T-helper 2 cell treated with Interferon-gamma antibody and Interleukin-4, amounts not matched to agents 5 μg/mL and 100 μg/mL, for 36 hours (primary cell): ENCODE data around the gene HSDL2.
"Not testable (repeated sequence)": the region's sequence is repeated elsewhere in the genome, so short reads cannot be mapped to it uniquely, and the experiment has no call there.

ENCODE experiments used
- DNase-seq: peaks from one replicate; pipeline ENCODE4 v3.0.0; 2021; ENCODE audit warnings: low spot score
- H3K27ac Mint-ChIP-seq: one replicate; pipeline ENCODE4 v1.8.0; 2021; ENCODE audit warnings: mild to moderate bottlenecking, mixed read lengths
- H3K27me3 Mint-ChIP-seq: one replicate; pipeline ENCODE4 v1.8.0; 2021; ENCODE audit warnings: low read depth, mixed read lengths
- H3K36me3 Mint-ChIP-seq: one replicate; pipeline ENCODE4 v1.8.0; 2021; ENCODE audit warnings: low read depth, mixed read lengths
- H3K4me1 Mint-ChIP-seq: one replicate; pipeline ENCODE4 v1.8.0; 2021; ENCODE audit warnings: low read depth, mixed read lengths
- H3K4me3 Mint-ChIP-seq: one replicate; pipeline ENCODE4 v1.8.0; 2022; ENCODE audit warnings: mild to moderate bottlenecking, moderate library complexity, mixed read lengths
- H3K9me3 Mint-ChIP-seq: one replicate; pipeline ENCODE4 v1.8.0; 2021; ENCODE audit warnings: mixed read lengths

Gene HSDL2

DNA sequence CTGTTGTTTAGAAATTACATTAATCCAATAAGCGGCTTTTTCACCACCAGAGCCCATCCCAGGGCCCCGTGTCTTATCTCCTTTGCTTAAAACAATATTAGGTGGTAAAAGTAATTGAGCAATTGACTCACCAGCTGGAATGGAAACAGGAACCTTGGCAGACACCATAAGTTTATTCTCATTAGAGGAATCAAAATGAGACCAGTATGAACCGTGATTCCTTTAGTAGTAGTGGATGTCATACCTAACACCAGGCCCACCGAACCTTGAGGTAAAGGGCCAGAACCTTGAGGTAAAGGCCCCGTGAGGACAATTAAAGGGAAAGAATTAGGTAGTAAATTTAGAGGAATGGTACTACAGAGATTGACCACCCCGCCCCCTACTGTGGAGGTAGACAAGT is 16.5 kb downstream of the HSDL2 start:
- Mint-ChIP-seq H3K36me3 (peaks cover 19% of the 10 kb centered on the region), H3K4me3 (no peak overlapping the region), H3K27me3 (no peaks in the 10 kb centered on the region), H3K9me3 (peaks cover 12% of the 10 kb centered on the region), H3K4me1 (peaks cover 4% of the 10 kb centered on the region), H3K27ac (no peak overlapping the region)
- no peak for DNase-seq

DNA sequence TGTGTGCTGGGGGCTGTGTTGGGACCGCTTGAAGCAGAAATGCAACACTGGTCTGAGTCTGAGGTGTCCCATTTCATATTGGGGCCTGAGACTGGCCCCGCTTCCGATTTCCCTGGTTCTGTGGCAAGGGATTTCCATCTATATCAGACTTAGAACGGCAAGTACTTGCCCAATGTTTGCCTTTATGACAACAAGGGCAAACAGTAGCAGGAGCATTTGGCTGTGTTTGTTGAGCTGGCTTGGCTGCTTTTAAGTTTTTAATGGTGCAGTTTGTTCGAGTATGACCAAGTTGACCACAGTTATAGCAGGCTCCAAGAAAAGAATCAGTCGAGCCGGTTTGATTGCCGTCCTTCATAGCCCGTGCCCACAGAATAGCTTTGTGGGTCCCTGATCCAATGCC is 17.0 kb downstream of the HSDL2 start:
- Mint-ChIP-seq H3K27me3 (no peaks in the 10 kb centered on the region), H3K36me3 (peaks cover 19% of the 10 kb centered on the region)

DNA sequence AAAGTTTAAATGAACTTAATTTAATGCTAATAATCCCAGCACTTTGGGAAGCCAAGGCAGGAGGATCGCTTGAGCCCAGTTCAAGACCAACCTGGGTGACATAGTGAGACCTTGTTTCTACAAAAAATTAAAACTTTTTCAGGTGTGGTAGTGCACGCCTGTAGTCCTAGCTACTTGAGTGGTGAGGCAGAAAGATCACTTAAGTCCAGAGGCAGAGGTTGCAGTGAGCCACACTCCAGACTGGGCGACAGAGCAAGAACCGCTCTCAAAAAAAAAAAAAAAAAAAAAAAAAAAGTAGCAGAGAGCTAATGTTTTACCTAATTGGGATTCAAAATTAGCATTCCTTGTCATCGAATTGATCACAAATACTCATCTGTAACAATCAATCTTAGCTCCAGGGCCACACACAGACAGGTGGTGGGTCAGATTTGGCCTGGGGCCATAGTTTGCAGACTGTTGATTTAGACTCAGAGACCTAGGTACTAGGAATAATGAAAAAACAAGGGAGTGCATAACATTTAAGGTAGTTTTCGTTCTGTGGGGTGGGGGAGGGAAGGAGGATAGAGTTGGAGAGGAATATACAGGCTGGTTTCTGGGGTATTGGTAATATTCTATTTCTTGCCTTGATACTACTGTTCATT is 21.4 kb downstream of the HSDL2 start:
- H3K27ac Mint-ChIP-seq, result no peak overlapping the region
- H3K36me3 Mint-ChIP-seq, result peaks cover 25% of the 10 kb centered on the region
- no peak overlapping the region for H3K4me3 Mint-ChIP-seq

More for the DNA sequence above, 17.0 kb downstream of the HSDL2 start:
- Mint-ChIP-seq H3K4me1 (peaks cover 3% of the 10 kb centered on the region), H3K9me3 (peaks cover 12% of the 10 kb centered on the region), H3K27ac (no peak overlapping the region), H3K4me3 (no peak overlapping the region)
- no peak for DNase-seq

DNA sequence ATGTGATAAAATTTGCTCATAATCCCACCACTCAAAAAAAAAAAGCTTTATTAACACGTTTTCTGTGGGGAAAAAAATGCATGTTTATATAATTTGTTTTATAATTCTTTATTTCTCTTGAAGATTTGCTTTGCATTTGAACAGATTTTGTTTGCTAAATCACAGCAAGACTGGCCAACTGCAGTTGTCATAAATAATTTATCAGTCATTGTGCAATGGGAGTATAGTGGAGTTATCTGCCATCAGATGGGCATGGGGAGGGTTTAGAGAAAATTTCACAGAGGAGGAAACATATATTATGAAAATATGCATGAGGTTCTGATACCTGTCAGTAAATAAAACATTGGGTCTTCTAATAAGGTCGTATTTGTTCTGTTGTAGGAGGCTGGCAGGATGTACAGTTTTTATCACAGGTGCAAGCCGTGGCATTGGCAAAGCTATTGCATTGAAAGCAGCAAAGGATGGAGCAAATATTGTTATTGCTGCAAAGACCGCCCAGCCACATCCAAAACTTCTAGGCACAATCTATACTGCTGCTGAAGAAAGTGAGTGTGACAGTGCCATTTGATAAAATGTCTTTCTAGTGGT is 23.8 kb downstream of the HSDL2 start:
- no peak for DNase-seq
- Mint-ChIP-seq H3K4me1 (no peaks in the 10 kb centered on the region), H3K9me3 (peaks cover 5% of the 10 kb centered on the region), H3K36me3 (peaks cover 27% of the 10 kb centered on the region), H3K27me3 (no peaks in the 10 kb centered on the region), H3K4me3 (no peak overlapping the region), H3K27ac (no peak overlapping the region)

More for the DNA sequence above, 21.4 kb downstream of the HSDL2 start:
- Mint-ChIP-seq H3K4me1 (no peaks in the 10 kb centered on the region), H3K27me3 (no peaks in the 10 kb centered on the region), H3K9me3 (peaks cover 12% of the 10 kb centered on the region)
- DNase-seq, result no peak

DNA sequence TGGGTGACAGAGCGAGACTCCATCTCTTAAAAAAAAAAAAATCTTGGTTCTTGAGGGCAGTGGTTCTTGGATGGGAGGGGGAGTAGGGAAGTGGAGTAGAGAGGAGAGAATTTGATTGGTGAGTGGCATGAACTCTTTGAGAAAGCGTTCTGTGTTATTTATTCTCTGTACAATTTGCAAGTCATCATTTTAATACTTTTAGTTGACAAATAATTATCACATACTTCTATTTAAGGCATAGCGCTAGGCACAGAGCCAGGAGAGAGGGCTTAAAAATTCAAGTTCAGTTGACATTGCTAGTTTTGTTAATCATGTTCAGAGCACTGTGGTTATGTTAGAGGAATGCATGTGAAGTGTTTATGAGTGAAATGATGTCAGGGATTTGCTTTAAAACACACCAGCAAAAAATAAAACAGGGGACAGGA is 24.6 kb downstream of the HSDL2 start:
- DNase-seq, result no peak

DNA sequence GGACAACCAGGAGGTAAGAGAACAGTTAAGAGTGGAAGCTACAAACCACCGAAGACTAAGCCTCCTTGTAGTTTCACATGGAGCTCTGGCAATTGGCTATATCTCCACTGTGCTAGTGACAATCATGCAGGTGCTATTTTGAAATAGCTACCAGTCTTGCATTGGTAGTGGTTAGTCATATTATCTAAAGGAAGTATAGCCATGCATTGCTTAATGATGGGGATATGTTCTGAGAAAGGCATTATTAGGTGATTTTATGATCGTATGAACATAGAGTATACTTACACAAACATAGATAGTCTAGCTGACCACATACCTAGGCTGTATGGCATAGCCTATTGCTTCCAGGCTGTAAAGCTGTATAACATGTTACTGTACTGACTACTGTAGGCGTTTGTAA is 28.4 kb downstream of the HSDL2 start:
- H3K36me3 Mint-ChIP-seq, result peaks cover 22% of the 10 kb centered on the region
- H3K9me3 Mint-ChIP-seq, result no peaks in the 10 kb centered on the region
- no peak overlapping the region for H3K27ac Mint-ChIP-seq
- H3K4me1 Mint-ChIP-seq, result no peaks in the 10 kb centered on the region
- H3K27me3 Mint-ChIP-seq, result no peaks in the 10 kb centered on the region
- no peak for DNase-seq
- no peak overlapping the region for H3K4me3 Mint-ChIP-seq

More for the DNA sequence above, 24.6 kb downstream of the HSDL2 start:
- H3K36me3 Mint-ChIP-seq, result peaks cover 22% of the 10 kb centered on the region
- no peaks in the 10 kb centered on the region for H3K9me3 Mint-ChIP-seq
- H3K4me1 Mint-ChIP-seq, result no peaks in the 10 kb centered on the region
- no peaks in the 10 kb centered on the region for H3K27me3 Mint-ChIP-seq
- no peak overlapping the region for H3K4me3 Mint-ChIP-seq
- no peak overlapping the region for H3K27ac Mint-ChIP-seq

DNA sequence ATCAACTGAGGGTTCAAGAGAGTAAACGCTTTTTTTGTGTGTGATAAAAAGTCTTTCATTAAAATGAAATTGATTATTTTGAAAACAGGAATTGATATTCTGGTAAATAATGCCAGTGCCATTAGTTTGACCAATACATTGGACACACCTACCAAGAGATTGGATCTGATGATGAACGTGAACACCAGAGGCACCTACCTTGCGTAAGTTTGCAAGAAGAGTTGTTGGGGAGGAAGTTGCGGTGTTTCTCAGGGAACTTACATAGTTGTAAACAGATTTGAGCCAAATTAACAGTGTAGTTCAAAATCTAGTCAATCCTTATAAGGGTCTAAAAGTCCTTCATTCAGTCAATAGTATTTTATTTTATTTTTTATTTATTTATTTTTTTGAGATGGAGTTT is 28.9 kb downstream of the HSDL2 start:
- Mint-ChIP-seq H3K27ac (no peak overlapping the region), H3K27me3 (no peaks in the 10 kb centered on the region), H3K36me3 (peaks cover 22% of the 10 kb centered on the region), H3K9me3 (no peaks in the 10 kb centered on the region), H3K4me3 (no peak overlapping the region), H3K4me1 (no peaks in the 10 kb centered on the region)
- no peak for DNase-seq

DNA sequence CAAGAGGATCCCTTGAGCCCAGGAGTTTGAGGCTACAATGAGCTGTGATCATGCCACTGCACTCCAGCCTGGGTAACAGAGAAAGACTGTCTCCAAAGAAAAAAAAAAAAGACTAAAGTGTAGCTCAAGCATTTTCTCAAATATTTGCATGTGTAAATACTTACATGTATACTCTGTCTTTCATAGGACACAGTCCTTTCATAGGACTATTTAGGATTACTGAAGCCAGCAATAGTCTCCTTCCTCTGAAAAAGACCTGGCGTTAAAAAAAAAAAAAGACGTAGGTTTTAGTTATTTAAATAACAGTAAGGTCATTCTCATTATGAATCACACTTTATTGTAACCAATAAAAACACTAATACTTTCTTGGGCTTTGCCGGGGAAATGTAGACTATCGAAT is 29.9 kb downstream of the HSDL2 start:
- no peaks in the 10 kb centered on the region for H3K4me1 Mint-ChIP-seq
- no peaks in the 10 kb centered on the region for H3K9me3 Mint-ChIP-seq
- H3K4me3 Mint-ChIP-seq, result no peak overlapping the region
- no peak for DNase-seq
- no peak overlapping the region for H3K27ac Mint-ChIP-seq
- H3K36me3 Mint-ChIP-seq, result peaks cover 17% of the 10 kb centered on the region
- H3K27me3 Mint-ChIP-seq, result no peaks in the 10 kb centered on the region

DNA sequence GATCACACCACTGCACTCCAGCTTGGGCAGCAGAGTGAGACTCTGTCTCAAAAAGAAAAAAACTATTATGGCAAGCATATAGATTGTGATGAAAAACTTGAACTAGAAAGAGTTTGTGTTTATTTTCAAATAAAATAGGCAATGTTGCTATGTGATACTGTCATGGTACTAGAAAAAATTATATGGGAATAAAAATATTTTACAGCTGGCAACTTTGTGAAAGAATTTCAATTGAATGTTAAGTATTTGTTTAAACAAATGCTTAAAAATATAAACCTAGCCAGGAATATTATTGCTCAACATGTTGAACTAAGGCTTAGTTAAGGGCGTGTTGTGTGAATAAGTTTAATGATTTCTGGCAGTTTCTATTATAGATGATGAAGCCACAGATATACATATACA is 31.7 kb downstream of the HSDL2 start:
- H3K9me3 Mint-ChIP-seq, result no peaks in the 10 kb centered on the region
- DNase-seq, result no peak
- no peaks in the 10 kb centered on the region for H3K4me1 Mint-ChIP-seq
- H3K36me3 Mint-ChIP-seq, result peaks cover 14% of the 10 kb centered on the region
- no peak overlapping the region for H3K27ac Mint-ChIP-seq
- no peak overlapping the region for H3K4me3 Mint-ChIP-seq
- no peaks in the 10 kb centered on the region for H3K27me3 Mint-ChIP-seq

DNA sequence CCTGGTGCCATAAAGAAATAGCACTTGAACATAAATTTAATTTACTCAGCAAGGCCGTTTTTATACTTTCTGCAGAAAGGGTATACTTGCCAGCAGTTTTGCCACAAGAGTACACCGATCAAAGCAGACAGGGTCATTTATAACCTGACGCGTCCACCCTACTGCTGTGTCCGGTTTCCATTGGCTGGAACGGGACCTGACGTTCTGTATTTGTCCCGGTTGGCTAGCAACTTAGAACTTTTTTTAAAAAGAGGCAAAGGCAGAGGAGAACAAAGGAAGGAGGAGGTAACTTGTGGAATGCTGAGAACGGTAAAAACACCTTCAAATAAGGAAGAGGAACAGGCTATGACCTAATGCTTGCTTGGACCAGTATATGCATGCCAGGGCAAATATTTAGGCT is 33.8 kb downstream of the HSDL2 start:
- H3K27ac Mint-ChIP-seq, DNase-seq, H3K4me1 Mint-ChIP-seq, H3K4me3 Mint-ChIP-seq, H3K27me3 Mint-ChIP-seq, H3K36me3 Mint-ChIP-seq, H3K9me3 Mint-ChIP-seq: not testable (repeated sequence)

DNA sequence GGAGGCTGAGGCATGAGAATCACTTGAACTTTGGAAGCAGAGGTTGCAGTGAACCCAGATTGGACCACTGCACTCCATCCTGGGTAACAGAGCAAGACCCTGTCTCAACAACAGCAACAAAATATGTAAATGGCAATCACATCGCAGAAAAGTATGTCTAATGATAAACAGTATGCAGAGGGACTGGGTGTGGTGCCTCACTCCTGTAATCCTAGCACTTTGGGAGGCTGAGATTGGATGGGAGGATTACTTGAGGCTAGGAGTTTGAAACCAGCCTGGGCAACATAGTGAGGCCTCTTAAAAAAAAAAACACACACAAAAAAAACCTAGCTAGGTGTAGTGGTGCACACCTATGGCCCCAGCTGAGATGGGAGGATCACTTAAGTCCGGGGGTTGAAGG is 40.3 kb downstream of the HSDL2 start:
- Mint-ChIP-seq H3K27me3 (no peaks in the 10 kb centered on the region), H3K9me3 (no peaks in the 10 kb centered on the region), H3K27ac (no peak overlapping the region), H3K4me1 (peaks cover 2% of the 10 kb centered on the region), H3K36me3 (peaks cover 9% of the 10 kb centered on the region), H3K4me3 (no peak overlapping the region)
- DNase-seq, result no peak

DNA sequence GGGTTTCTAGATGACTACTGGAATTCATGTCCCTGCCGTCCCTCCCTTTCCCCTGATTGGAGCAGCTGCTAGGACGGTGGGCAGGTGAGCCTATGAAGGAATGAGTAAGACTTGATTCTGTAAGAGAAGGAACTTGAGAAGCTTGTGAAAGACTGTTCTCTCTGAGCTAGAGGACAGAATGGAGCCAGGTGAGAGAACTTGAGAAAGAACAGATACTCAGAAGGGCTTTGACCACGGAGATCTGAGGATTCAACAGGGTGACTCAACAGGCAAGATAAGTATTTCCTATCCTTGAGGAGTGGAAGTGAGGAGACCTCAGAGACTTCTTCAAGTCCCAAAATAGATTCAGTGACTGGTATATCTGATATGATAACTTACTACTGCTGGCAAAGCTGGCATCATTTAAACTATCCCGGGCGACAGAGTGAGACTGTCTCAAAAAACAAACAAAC is 41.9 kb downstream of the HSDL2 start:
- Mint-ChIP-seq H3K4me1 (peaks cover 2% of the 10 kb centered on the region), H3K4me3 (no peak overlapping the region), H3K36me3 (peaks cover 9% of the 10 kb centered on the region), H3K27me3 (no peaks in the 10 kb centered on the region), H3K27ac (no peak overlapping the region), H3K9me3 (no peaks in the 10 kb centered on the region)
- DNase-seq, result no peak

DNA sequence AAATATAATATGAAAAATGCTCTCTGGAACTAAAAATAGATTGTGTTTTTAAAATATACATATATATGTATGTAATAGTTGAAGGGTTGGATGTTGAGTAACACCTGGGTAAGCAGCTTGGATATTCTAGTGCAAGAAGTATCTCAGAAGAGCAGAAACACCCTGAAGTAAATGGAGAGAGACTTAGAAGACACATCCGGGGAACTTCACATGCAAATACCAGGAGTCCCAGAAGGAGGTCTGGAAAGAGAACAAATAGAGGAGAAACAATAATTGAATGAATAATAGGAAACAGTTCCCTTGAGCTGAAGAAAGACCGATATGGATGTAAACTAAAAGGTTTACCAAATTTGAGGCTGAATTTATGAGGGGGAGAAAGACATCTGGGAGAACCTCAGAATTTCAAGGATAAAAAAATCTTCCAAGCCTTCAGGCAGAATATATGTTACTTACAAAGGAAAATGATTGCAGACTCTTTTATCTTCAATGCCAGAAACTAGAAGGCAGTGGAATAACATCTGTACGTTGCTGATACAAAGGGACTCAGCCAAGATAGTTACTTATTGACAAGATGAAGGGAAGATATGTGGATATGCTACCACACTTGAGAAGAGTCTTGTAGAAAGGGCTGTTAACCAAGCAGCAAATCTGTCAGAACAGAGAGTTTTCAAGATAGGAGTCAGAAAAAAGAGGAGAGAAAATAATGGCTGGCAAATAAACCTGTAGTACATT is 42.7 kb downstream of the HSDL2 start:
- peaks cover 9% of the 10 kb centered on the region for H3K36me3 Mint-ChIP-seq
- no peak for DNase-seq
- H3K27me3 Mint-ChIP-seq, result no peaks in the 10 kb centered on the region
- H3K27ac Mint-ChIP-seq, result no peak overlapping the region
- no peak overlapping the region for H3K4me3 Mint-ChIP-seq
- H3K4me1 Mint-ChIP-seq, result peaks cover 2% of the 10 kb centered on the region
- H3K9me3 Mint-ChIP-seq, result no peaks in the 10 kb centered on the region

DNA sequence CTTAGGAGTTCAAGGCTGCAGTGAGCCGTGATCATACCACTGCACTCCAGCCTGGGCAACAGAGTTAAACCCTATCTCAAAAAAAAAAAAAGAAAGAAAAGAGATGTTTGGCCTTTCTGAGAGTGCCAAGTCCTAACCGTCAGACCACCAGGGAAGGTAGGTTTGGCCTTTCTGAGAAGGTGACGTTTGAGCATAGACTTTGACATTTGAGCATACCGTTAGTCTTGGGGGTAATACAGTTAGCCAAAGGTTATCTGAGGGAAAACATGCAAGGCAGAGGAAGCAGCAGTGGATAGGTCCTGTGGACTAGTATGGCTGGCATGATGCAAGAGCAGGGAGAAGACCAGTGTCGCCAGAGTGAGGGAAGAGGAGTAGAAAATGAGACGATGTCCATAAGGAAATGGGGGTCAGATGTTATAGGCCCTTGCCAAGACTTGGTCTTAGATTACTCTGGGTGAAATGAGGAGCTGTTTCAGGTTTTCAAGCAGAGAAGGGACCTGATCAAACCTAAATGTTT is 50.2 kb downstream of the HSDL2 start:
- no peaks in the 10 kb centered on the region for H3K27me3 Mint-ChIP-seq
- H3K27ac Mint-ChIP-seq, result no peak overlapping the region
- no peaks in the 10 kb centered on the region for H3K9me3 Mint-ChIP-seq
- peaks cover 11% of the 10 kb centered on the region for H3K36me3 Mint-ChIP-seq
- no peaks in the 10 kb centered on the region for H3K4me1 Mint-ChIP-seq
- H3K4me3 Mint-ChIP-seq, result no peak overlapping the region
- DNase-seq, result no peak
